Panc1 (cell line): ENCODE data around the gene ENDOV. TPM values are rescaled to one million over a fixed set of nuclear protein-coding genes. Genes with fewer than 3 reads are reported as not detected.

Experiments used
- ATAC-seq: fragments of 200-7000 bp; cut with Tn5 transposase; 2 replicates; pipeline ENCODE4 v1.9.1; 2020; ENCODE audit warnings: mild to moderate bottlenecking, moderate library complexity
- BruUV-seq: library from RNA; stranded (reverse); fragments of 400-500 nt; replicated peaks from 2 replicates; lab custom pipeline; 2021; lab: Mats Ljungman, UMichigan
- CTCF ChIA-PET: fragments of 300-600 bp; sonication (Branson Sonifier 250); formaldehyde crosslinking; loops from one replicate; lab custom pipeline; 2022; ENCODE audit warnings: antibody characterized with exemption; lab: Charles Lee
- POLR2A ChIA-PET: fragments of 300-600 bp; sonication (Branson Sonifier 250); formaldehyde crosslinking; loops from one replicate; lab custom pipeline; 2022; ENCODE audit warnings: antibody characterized with exemption; lab: Charles Lee
- DNase-seq: peaks from one replicate; pipeline ENCODE4 v3.0.0-alpha.2; 2010; ENCODE audit warnings: low read depth, low spot score
- H3K27ac ChIP-seq: 2 replicates; pipeline ENCODE4 v1.5.1; 2011; ENCODE audit warnings: mild to moderate bottlenecking, low read length, inconsistent platforms
- H3K27me3 ChIP-seq: fragments of 200-500 bp; sonication (Bioruptor generic); 2 replicates; pipeline ENCODE4 v1.6.0; 2014; ENCODE audit warnings: low read length, inconsistent platforms; ENCODE audit not compliant: control insufficient read depth, insufficient read depth
- H3K36me3 ChIP-seq: fragments of 200-500 bp; sonication (Bioruptor generic); 2 replicates; pipeline ENCODE4 v1.5.1; 2014; ENCODE audit warnings: inconsistent platforms, mild to moderate bottlenecking, low read length, moderate library complexity; ENCODE audit not compliant: control insufficient read depth, insufficient read depth
- H3K4me1 ChIP-seq: 2 replicates; pipeline ENCODE4 v1.5.1; 2011; ENCODE audit warnings: inconsistent platforms, mild to moderate bottlenecking, low read length, moderate library complexity; ENCODE audit not compliant: control insufficient read depth, insufficient read depth
- H3K4me3 ChIP-seq, 2 experiments: 2 replicates each; pipeline ENCODE4 v1.5.1; 2011 to 2012; ENCODE audit warnings: low read depth in 2 of 2, low read length in 2 of 2, mild to moderate bottlenecking in 2 of 2, inconsistent platforms in 1 of 2, moderate library complexity in 1 of 2
- H3K9me3 ChIP-seq: fragments of 200-500 bp; sonication (Bioruptor generic); 2 replicates; pipeline ENCODE4 v1.5.1; 2014; ENCODE audit warnings: low read depth, mild to moderate bottlenecking, inconsistent platforms, low read length, moderate library complexity; ENCODE audit not compliant: control insufficient read depth, insufficient read depth
- CTCF ChIP-seq: fragments of 450-650 bp; IDR thresholded peaks from 2 replicates; pipeline ENCODE4 v1.5.1; 2017; ENCODE audit warnings: mild to moderate bottlenecking
- POLR2AphosphoS5 ChIP-seq: IDR thresholded peaks from 2 replicates; pipeline ENCODE4 v1.6.1; 2012; ENCODE audit warnings: mild to moderate bottlenecking, low read depth, low read length, moderate library complexity
- REST ChIP-seq, 2 experiments: IDR thresholded peaks; 2 replicates each; pipeline ENCODE4 v1.6.1; 2011 to 2012; ENCODE audit warnings: low read depth in 2 of 2, control low read depth in 1 of 2, low read length in 1 of 2, mild to moderate bottlenecking in 1 of 2, moderate library complexity in 1 of 2; ENCODE audit not compliant: insufficient read depth in 1 of 2
- SIN3A ChIP-seq: IDR thresholded peaks from 2 replicates; pipeline ENCODE4 v1.6.1; 2012; ENCODE audit warnings: low read depth, mild to moderate bottlenecking, low read length, moderate library complexity, borderline replicate concordance; ENCODE audit not compliant: insufficient read depth
- TCF7L2 ChIP-seq: IDR thresholded peaks from 2 replicates; pipeline ENCODE4 v1.6.1; 2011; ENCODE audit warnings: mild to moderate bottlenecking, low read depth, low read length, inconsistent platforms
- in situ Hi-C: cut with HindIII; loops from 2 replicates; pipeline ENCODE4 v1.10.0; 2016; ENCODE audit warnings: low sequenced_read_pairs, low pct_unique_long_range_greater_than_20kb
- intact Hi-C: fragments of 100-400 bp; cut with micrococcal nuclease; formaldehyde crosslinking; loops from one replicate; pipeline ENCODE4 v1.10.0; 2022; ENCODE audit not compliant: unreplicated experiment
- total RNA-seq: library from RNA; stranded (reverse); gene quantifications from one replicate; pipeline ENCODE4 v1.2.1, GENCODE V29; 2021; ENCODE audit not compliant: unreplicated experiment

ENDOV gene
- total RNA-seq, 1 experiment from 2014 or later: 37.1 TPM

- CTCF ChIA-PET: no interaction called here
- DNase-seq (no peak), ATAC-seq (no peak)
- no peaks in the 10 kb centered on the region for H3K4me1 ChIP-seq
- H3K9me3 ChIP-seq: no peaks in the 10 kb centered on the region
- no peaks in the 10 kb centered on the region for H3K27me3 ChIP-seq
- BruUV-seq: no TSS peak
- TF ChIP-seq TCF7L2: no peak
- no peak for TF ChIP-seq SIN3A
- intact Hi-C loops (no loop called here), in situ Hi-C loops (no loop called here)
- no peak overlapping the region for H3K27ac ChIP-seq
- POLR2A ChIA-PET: no interaction called here
- peaks cover 31% of the 10 kb centered on the region for H3K36me3 ChIP-seq
- H3K4me3 ChIP-seq: no peak overlapping the region
These were observed 26.8 kb upstream of the ENDOV start for GRCh38 chr17:80388175-80388574.

GRCh38 chr17:80388601-80389000 lies 26.4 kb upstream of the ENDOV start:
- H3K4me1 ChIP-seq: no peaks in the 10 kb centered on the region
- DNase-seq: no peak
- H3K9me3 ChIP-seq: no peaks in the 10 kb centered on the region
- in situ Hi-C loops: no loop called here
- BruUV-seq: no TSS peak
- ATAC-seq: no peak
- intact Hi-C loops: no loop called here
- H3K4me3 ChIP-seq: no peak overlapping the region
- peaks cover 27% of the 10 kb centered on the region; the same call in 1 of the 2 replicates for H3K36me3 ChIP-seq
- H3K27ac ChIP-seq: no peak overlapping the region
- H3K27me3 ChIP-seq: no peaks in the 10 kb centered on the region
- POLR2A ChIA-PET: no interaction called here
- TF ChIP-seq POLR2AphosphoS5 (no peak), SIN3A (no peak), TCF7L2 (no peak), REST (IDR thresholded peaks at IDR 0.05; ENCODE audit: insufficient read depth in 1 of 2, low read depth in 2 of 2, low read length in 1 of 2) (no peak)
- CTCF ChIA-PET: no interaction called here

- H3K36me3 ChIP-seq: peaks cover 24% of the 10 kb centered on the region; the same call in 1 of the 2 replicates
- in situ Hi-C loops: no loop called here
- TF ChIP-seq TCF7L2: no peak
- no peak for TF ChIP-seq SIN3A
- TF ChIP-seq CTCF: no peak
- TF ChIP-seq POLR2AphosphoS5: no peak
- no peak for TF ChIP-seq REST (IDR thresholded peaks at IDR 0.05; ENCODE audit: insufficient read depth in 1 of 2, low read depth in 2 of 2, low read length in 1 of 2)
These were observed 25.7 kb upstream of the ENDOV start for GRCh38 chr17:80389011-80389995.

More at GRCh38 chr17:80389011-80389995, 25.7 kb upstream of the ENDOV start:
- no peak for ATAC-seq
- intact Hi-C loops: no loop called here
- Histone ChIP-seq H3K27me3 (no peaks in the 10 kb centered on the region), H3K9me3 (no peaks in the 10 kb centered on the region), H3K4me1 (no peaks in the 10 kb centered on the region), H3K27ac (no peak overlapping the region), H3K4me3 (no peak overlapping the region)
- CTCF ChIA-PET: no interaction called here
- no peak for DNase-seq
- POLR2A ChIA-PET: no interaction called here
- BruUV-seq: no TSS peak
